Measurements from ENCODE around the gene TAF4.

The TAF4 gene

GRCh38 chr20:62047666-62048345, 17.9 kb downstream of the TAF4 start:
- no peak overlapping the region for H3K9ac ChIP-seq (ENCODE audit: low read depth, low read length)
- peaks cover 7% of the 10 kb centered on the region for H3K4me1 ChIP-seq (ENCODE audit: insufficient read depth, low read length)
- H3K36me3 ChIP-seq (ENCODE audit: insufficient read depth, low read length), result no peaks in the 10 kb centered on the region
- no peaks in the 10 kb centered on the region for H3K9me3 ChIP-seq (ENCODE audit: control insufficient read depth, insufficient read depth, low read length)

GRCh38 chr20:62046431-62046830, 19.2 kb downstream of the TAF4 start:
- H3K9me3 ChIP-seq (ENCODE audit: control insufficient read depth, insufficient read depth, low read length), result no peaks in the 10 kb centered on the region
- no peak overlapping the region for H3K9ac ChIP-seq (ENCODE audit: low read depth, low read length)
- peaks cover 7% of the 10 kb centered on the region for H3K4me1 ChIP-seq (ENCODE audit: insufficient read depth, low read length)
- no peaks in the 10 kb centered on the region for H3K36me3 ChIP-seq (ENCODE audit: insufficient read depth, low read length)

DNA sequence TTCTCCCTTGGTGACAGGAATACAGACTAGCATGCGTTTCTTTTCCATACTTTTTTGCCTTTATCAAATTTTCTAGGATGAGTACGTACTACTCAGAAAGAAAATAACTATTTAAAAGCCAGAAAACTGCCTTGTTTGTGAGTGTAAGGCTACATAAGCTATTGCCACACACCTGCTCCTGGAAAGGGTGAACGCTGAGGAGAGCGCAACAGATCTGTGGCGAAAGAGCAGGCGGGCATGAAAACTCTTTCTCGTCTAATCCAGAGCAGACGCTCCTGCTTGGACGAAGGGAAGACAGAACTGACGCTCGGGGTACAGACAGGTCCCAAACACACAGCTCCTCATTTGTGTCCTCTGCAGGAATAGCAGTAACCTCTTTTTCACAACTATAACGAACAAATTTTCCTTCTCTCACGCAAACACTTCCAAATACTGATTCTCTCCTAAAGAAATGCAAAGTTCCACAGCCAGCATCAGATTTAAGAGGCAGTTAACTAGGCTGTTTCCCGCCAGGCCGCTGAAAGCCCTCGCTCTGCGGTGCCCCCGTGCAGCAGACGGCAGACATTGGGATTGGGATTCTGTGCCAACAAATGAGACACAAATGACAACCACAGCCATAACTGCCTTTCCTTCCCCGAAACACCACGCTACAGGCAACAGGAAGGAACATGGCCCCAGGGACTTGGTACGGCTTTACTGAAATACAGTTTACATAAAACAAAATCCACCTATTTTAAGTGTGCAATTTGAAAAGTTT, 20.0 kb downstream of the TAF4 start:
- Histone ChIP-seq H3K36me3 (ENCODE audit: insufficient read depth, low read length) (no peaks in the 10 kb centered on the region), H3K4me1 (ENCODE audit: insufficient read depth, low read length) (peaks cover 7% of the 10 kb centered on the region), H3K9ac (ENCODE audit: low read depth, low read length) (no peak overlapping the region), H3K9me3 (ENCODE audit: control insufficient read depth, insufficient read depth, low read length) (no peaks in the 10 kb centered on the region)

GRCh38 chr20:62045118-62045517, 20.6 kb downstream of the TAF4 start:
- H3K9ac ChIP-seq (ENCODE audit: low read depth, low read length), result no peak overlapping the region
- H3K36me3 ChIP-seq (ENCODE audit: insufficient read depth, low read length), result no peaks in the 10 kb centered on the region
- H3K9me3 ChIP-seq (ENCODE audit: control insufficient read depth, insufficient read depth, low read length), result no peaks in the 10 kb centered on the region
- H3K4me1 ChIP-seq (ENCODE audit: insufficient read depth, low read length), result peaks cover 7% of the 10 kb centered on the region

GRCh38 chr20:62044631-62045030, 21.1 kb downstream of the TAF4 start:
- Histone ChIP-seq H3K9ac (ENCODE audit: low read depth, low read length) (no peak overlapping the region), H3K36me3 (ENCODE audit: insufficient read depth, low read length) (no peaks in the 10 kb centered on the region), H3K9me3 (ENCODE audit: control insufficient read depth, insufficient read depth, low read length) (no peaks in the 10 kb centered on the region), H3K4me1 (ENCODE audit: insufficient read depth, low read length) (peaks cover 11% of the 10 kb centered on the region)

GRCh38 chr20:62043131-62043914, 22.4 kb downstream of the TAF4 start:
- H3K9me3 ChIP-seq (ENCODE audit: control insufficient read depth, insufficient read depth, low read length), result no peaks in the 10 kb centered on the region
- H3K9ac ChIP-seq (ENCODE audit: low read depth, low read length), result no peak overlapping the region
- no peaks in the 10 kb centered on the region for H3K36me3 ChIP-seq (ENCODE audit: insufficient read depth, low read length)
- H3K4me1 ChIP-seq (ENCODE audit: insufficient read depth, low read length), result peaks cover 13% of the 10 kb centered on the region

- no peaks in the 10 kb centered on the region for H3K36me3 ChIP-seq (ENCODE audit: insufficient read depth, low read length)
Measured at GRCh38 chr20:62042025-62042820, 23.5 kb downstream of the TAF4 start.

DNA sequence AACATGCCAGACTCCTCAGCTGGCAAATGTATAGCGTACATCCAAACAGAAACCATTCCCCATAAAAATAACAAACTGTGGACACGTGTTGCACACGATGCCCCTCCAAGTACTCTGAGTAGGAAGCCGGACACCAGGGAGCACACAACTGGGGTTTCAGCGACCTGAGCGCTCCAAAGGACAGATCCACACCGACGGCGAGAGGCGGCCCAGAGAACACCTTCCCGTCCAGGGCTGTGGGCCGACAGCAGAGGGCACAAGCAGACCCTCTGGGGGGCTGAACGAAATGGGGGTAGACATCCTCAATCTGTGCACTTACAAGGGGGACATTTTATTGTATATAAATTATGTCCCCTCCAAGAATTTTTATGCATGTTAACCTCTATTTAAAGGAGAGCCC, 24.7 kb downstream of the TAF4 start:
- Histone ChIP-seq H3K9me3 (ENCODE audit: control insufficient read depth, insufficient read depth, low read length) (no peaks in the 10 kb centered on the region), H3K9ac (ENCODE audit: low read depth, low read length) (no peak overlapping the region), H3K4me1 (ENCODE audit: insufficient read depth, low read length) (peaks cover 13% of the 10 kb centered on the region), H3K36me3 (ENCODE audit: insufficient read depth, low read length) (no peaks in the 10 kb centered on the region)

More at GRCh38 chr20:62042025-62042820, 23.5 kb downstream of the TAF4 start:
- H3K9me3 ChIP-seq (ENCODE audit: control insufficient read depth, insufficient read depth, low read length), result no peaks in the 10 kb centered on the region
- H3K9ac ChIP-seq (ENCODE audit: low read depth, low read length), result no peak overlapping the region
- H3K4me1 ChIP-seq (ENCODE audit: insufficient read depth, low read length), result peaks cover 13% of the 10 kb centered on the region

DNA sequence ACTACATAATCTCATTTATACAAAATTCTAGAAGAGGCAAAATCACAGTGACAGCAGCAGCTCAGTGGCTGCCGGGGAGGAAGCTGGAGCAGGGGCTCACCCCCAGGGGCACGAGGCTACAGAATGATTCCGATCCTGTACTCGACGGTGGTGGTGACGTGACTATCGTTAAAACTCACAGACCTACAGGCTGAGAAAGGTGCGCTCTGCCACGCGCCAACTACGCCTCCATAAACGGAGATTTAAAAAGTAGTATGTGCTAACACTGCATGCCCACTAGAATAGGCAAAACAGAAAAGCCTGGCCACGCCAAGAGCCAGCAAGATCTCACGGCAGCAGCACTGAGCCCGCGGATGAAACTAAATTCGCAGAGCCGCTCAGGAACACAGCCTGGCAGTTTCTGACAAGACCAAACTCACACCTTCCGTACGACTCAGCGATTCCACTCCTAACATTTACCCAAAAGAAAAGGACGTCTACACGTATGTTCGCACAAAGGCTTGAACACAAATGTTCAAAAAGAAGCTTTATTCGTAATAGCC, 25.2 kb downstream of the TAF4 start:
- H3K9ac ChIP-seq (ENCODE audit: low read depth, low read length), result no peak overlapping the region
- peaks cover 11% of the 10 kb centered on the region for H3K4me1 ChIP-seq (ENCODE audit: insufficient read depth, low read length)
- no peaks in the 10 kb centered on the region for H3K36me3 ChIP-seq (ENCODE audit: insufficient read depth, low read length)
- no peaks in the 10 kb centered on the region for H3K9me3 ChIP-seq (ENCODE audit: control insufficient read depth, insufficient read depth, low read length)

GRCh38 chr20:62039738-62040137, 25.9 kb downstream of the TAF4 start:
- Histone ChIP-seq H3K4me1 (ENCODE audit: insufficient read depth, low read length) (peaks cover 7% of the 10 kb centered on the region), H3K9ac (ENCODE audit: low read depth, low read length) (no peak overlapping the region)

DNA sequence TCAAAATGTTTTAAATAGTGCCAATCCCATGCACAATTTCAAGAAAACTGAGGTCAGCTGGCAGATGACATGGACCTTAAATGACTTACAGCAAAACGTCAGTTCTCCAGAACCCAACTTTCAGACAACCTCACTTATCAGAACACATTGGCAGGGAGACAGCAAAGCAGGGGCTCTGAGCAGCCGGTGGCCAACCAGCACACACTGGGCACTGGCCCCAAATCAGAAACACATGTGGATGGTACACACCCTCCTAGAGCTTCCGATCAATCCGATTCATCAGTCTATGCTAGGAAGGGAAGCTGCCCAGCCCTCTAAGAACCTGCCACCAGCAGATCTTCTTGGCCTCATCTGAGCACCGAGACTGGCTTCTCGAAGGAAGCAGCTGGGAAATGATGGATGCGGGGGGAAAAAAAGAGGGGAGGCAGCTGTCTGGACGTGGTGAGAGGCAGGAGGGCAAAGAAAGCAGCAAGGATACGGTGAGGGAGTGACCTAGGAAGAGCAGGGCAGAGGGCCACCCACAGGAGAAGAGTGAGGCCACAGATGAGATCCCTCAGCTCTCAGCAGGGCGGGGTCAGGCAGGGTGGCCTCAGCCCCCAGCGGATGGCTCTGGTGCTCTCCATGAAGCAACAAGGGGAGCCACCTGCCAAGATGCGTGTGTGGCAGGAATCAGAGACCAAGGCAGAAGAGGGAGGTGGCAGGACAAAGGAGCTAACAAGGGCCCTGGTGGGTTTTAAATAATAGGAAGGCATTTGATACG, 32.9 kb downstream of the TAF4 start:
- Histone ChIP-seq H3K4me1 (ENCODE audit: insufficient read depth, low read length) (peaks cover 7% of the 10 kb centered on the region; the same call in 1 of the 2 replicates), H3K9me3 (ENCODE audit: control insufficient read depth, insufficient read depth, low read length) (no peaks in the 10 kb centered on the region), H3K36me3 (ENCODE audit: insufficient read depth, low read length) (no peaks in the 10 kb centered on the region), H3K9ac (ENCODE audit: low read depth, low read length) (no peak overlapping the region)

More at GRCh38 chr20:62039738-62040137, 25.9 kb downstream of the TAF4 start:
- Histone ChIP-seq H3K9me3 (ENCODE audit: control insufficient read depth, insufficient read depth, low read length) (no peaks in the 10 kb centered on the region), H3K36me3 (ENCODE audit: insufficient read depth, low read length) (no peaks in the 10 kb centered on the region)

DNA sequence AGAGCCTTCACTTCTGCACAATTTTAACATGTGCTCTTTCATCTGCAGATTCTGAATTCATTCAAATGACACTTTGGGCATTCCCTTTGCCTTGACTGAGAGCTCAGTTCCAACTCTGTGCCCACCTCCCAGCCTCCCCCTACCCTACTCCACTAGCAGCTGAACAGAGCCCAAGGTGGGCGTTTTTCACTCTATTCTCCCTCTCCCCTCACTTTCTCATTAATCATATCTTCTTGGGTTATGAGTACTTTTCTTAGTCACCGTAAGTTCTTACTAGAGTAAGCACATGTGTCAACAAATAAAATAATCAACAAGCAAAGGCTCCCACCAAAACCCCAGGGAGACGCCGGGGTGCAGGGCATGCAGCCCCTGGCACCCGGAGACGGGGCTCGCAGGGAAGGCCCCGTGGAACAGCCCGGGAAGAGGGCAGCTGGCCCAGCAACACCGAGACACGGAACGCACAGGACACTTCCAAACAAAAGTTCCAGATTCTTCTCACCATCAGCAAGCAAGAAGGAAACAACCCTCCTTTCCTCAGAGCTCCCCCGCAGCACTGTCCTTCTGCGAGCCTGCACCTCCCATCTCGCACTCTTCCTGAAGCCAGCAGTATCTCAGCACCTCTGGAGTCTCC, 34.1 kb downstream of the TAF4 start:
- Histone ChIP-seq H3K9ac (ENCODE audit: low read depth, low read length) (no peak overlapping the region), H3K4me1 (ENCODE audit: insufficient read depth, low read length) (peaks cover 7% of the 10 kb centered on the region; the same call in 1 of the 2 replicates), H3K36me3 (ENCODE audit: insufficient read depth, low read length) (no peaks in the 10 kb centered on the region), H3K9me3 (ENCODE audit: control insufficient read depth, insufficient read depth, low read length) (no peaks in the 10 kb centered on the region)

Data from ES-I3 (cell line).